Activated B cell treated with CpG ODN at 0.5 μM for 24 hours (primary cell): Measurements from ENCODE around the gene GIMAP1. TPM values are rescaled to one million over a fixed set of nuclear protein-coding genes. Genes with fewer than 3 reads are reported as not detected.

Experiments
- ATAC-seq: fragments of 200-7000 bp; cut with Tn5 transposase; one replicate; pipeline ENCODE4 v1.10.0; 2021; ENCODE audit warnings: low read depth, mild to moderate bottlenecking, moderate library complexity
- CTCF ChIA-PET: fragments of 350-600 bp; sonication (Branson Sonifier 250); formaldehyde crosslinking; loops from one replicate; lab custom pipeline; 2021; ENCODE audit warnings: antibody characterized with exemption; lab: Charles Lee
- POLR2A ChIA-PET: fragments of 350-600 bp; sonication (Branson Sonifier 250); formaldehyde crosslinking; loops from one replicate; lab custom pipeline; 2021; ENCODE audit warnings: antibody characterized with exemption; lab: Charles Lee
- DNase-seq: peaks from one replicate; pipeline ENCODE4 v3.0.0; 2022
- H3K27ac Mint-ChIP-seq: one replicate; pipeline ENCODE4 v1.8.0; 2020; ENCODE audit warnings: mixed read lengths
- H3K27me3 Mint-ChIP-seq: one replicate; pipeline ENCODE4 v1.8.0; 2021; ENCODE audit warnings: mixed read lengths
- H3K36me3 Mint-ChIP-seq: one replicate; pipeline ENCODE4 v1.8.0; 2021; ENCODE audit warnings: low read depth, mixed read lengths
- H3K4me1 Mint-ChIP-seq: one replicate; pipeline ENCODE4 v1.8.0; 2021; ENCODE audit warnings: mixed read lengths
- H3K4me3 Mint-ChIP-seq: one replicate; pipeline ENCODE4 v1.8.0; 2020; ENCODE audit warnings: mild to moderate bottlenecking, mixed read lengths
- H3K9me3 Mint-ChIP-seq: one replicate; pipeline ENCODE4 v1.8.0; 2020; ENCODE audit warnings: mixed read lengths
- intact Hi-C: fragments of 100-400 bp; cut with micrococcal nuclease; formaldehyde crosslinking; loops from one replicate; pipeline ENCODE4 v1.15.1; 2024
- total RNA-seq: library from RNA; stranded (reverse); gene quantifications from 2 replicates; pipeline ENCODE4 v1.2.3, GENCODE V29; 2022
- TF ChIP-seq, protein P1 (sequence below): fragments of 200-600 bp; IDR thresholded peaks from one replicate; pipeline ENCODE4 v1.8.0; 2022; ENCODE audit warnings: antibody characterized with exemption, mild to moderate bottlenecking

GIMAP1 gene
- total RNA-seq, 1 donor from 2014 or later, result 0.89 TPM

DNA sequence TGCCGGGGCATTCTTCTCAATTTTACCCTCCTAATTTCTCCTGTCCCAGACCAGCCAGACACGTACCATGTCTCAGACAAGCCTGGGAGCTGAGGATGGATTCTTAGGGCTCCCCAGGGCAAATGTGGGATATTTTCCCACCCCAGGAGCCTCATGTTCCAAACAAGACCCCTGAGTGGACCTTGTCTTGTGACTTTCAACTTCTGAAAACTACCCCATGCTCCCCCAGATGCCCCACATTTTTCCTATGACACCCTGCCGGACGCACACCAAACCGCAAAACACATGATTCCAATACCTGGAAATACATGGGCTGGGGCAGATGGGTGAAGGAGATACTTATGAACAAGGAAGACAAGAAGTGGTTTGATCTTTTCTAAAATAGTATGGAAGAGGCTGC is 21.7 kb downstream of the GIMAP1 start:
- CTCF ChIA-PET, result no interaction called here
- H3K27ac Mint-ChIP-seq, result no peak overlapping the region
- no peak for ATAC-seq
- DNase-seq, result no peak
- H3K36me3 Mint-ChIP-seq, result no peaks in the 10 kb centered on the region
- no peaks in the 10 kb centered on the region for H3K9me3 Mint-ChIP-seq
- intact Hi-C loops, result no loop called here
- no peak overlapping the region for H3K4me3 Mint-ChIP-seq
- H3K27me3 Mint-ChIP-seq, result peaks cover 24% of the 10 kb centered on the region
- H3K4me1 Mint-ChIP-seq, result peaks cover 7% of the 10 kb centered on the region
- POLR2A ChIA-PET, result no interaction called here
- TF ChIP-seq, protein P1, sequence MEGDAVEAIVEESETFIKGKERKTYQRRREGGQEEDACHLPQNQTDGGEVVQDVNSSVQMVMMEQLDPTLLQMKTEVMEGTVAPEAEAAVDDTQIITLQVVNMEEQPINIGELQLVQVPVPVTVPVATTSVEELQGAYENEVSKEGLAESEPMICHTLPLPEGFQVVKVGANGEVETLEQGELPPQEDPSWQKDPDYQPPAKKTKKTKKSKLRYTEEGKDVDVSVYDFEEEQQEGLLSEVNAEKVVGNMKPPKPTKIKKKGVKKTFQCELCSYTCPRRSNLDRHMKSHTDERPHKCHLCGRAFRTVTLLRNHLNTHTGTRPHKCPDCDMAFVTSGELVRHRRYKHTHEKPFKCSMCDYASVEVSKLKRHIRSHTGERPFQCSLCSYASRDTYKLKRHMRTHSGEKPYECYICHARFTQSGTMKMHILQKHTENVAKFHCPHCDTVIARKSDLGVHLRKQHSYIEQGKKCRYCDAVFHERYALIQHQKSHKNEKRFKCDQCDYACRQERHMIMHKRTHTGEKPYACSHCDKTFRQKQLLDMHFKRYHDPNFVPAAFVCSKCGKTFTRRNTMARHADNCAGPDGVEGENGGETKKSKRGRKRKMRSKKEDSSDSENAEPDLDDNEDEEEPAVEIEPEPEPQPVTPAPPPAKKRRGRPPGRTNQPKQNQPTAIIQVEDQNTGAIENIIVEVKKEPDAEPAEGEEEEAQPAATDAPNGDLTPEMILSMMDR, result no peak

DNA sequence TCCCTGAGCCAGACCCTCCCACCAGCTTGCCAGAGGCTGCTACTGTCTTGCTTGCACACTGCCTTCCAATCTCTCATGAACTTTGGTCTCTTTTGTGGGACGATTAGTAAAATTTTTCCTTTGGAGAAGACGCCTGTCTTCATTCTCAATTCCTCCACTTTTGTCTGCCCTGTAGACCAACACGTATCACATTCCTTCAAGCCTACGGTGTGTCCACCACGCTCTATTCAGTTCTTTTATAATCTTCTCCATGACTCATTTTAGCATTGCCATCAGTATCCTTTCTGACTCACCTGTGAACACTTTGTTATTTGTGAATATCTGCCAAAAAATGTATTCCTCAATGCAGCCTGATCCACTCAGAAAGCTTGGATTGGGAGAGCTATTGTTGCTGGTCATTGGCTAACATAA is 22.2 kb downstream of the GIMAP1 start:
- no peak for ATAC-seq

DNA sequence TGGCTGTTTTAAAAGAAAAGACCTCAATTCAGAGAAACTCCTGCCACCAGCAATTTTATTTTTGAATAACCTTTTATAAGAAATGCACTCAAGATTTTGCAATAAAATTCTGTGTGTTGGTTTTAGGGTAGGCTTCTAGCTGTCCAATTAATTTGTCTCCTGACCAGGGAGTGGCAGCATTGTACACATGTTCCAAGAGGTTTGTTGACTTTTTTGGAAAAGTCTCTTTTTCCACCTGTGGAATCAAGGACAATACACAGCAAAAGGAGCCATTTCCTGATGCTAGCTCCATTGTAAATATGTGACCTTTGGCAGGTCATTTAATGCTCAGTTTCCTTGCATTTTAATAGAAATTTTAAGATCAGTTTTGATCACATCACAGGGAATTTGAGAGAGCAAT is 22.6 kb downstream of the GIMAP1 start:
- H3K9me3 Mint-ChIP-seq, result no peaks in the 10 kb centered on the region
- TF ChIP-seq, protein P1, result no peak
- H3K36me3 Mint-ChIP-seq, result no peaks in the 10 kb centered on the region
- CTCF ChIA-PET, result no interaction called here
- ATAC-seq (no peak), DNase-seq (no peak)
- peaks cover 26% of the 10 kb centered on the region for H3K27me3 Mint-ChIP-seq
- H3K4me1 Mint-ChIP-seq, result peaks cover 7% of the 10 kb centered on the region
- POLR2A ChIA-PET, result no interaction called here
- no peak overlapping the region for H3K4me3 Mint-ChIP-seq
- intact Hi-C loops, result no loop called here
- H3K27ac Mint-ChIP-seq, result no peak overlapping the region

More for the DNA sequence above, 22.2 kb downstream of the GIMAP1 start:
- DNase-seq, result no peak
- ChIA-PET CTCF (no interaction called here), POLR2A (no interaction called here)
- TF ChIP-seq, protein P1, result no peak
- H3K27me3 Mint-ChIP-seq, result peaks cover 26% of the 10 kb centered on the region
- H3K27ac Mint-ChIP-seq, result no peak overlapping the region
- no peaks in the 10 kb centered on the region for H3K9me3 Mint-ChIP-seq
- H3K4me3 Mint-ChIP-seq, result no peak overlapping the region
- intact Hi-C loops, result no loop called here
- H3K36me3 Mint-ChIP-seq, result no peaks in the 10 kb centered on the region
- peaks cover 7% of the 10 kb centered on the region for H3K4me1 Mint-ChIP-seq

DNA sequence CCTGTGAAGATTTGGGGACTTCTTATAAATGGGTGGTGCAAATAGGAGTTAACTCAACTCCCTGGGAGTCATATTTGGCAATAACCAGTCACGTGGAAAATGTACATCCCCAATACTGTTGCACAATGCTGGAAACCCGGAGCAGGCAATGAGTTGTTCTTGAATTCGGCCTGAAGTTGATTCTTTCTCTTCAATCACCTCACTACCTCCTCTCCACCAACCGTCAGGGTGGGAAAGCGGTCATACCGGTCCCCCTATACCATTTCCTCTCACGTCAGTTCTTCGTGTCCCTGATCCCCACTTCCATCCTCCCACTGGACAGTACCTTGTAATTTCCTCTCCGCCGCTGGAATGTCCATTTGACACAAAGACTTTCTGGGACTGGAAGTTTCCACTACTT is 23.6 kb downstream of the GIMAP1 start:
- intact Hi-C loops, result no loop called here

DNA sequence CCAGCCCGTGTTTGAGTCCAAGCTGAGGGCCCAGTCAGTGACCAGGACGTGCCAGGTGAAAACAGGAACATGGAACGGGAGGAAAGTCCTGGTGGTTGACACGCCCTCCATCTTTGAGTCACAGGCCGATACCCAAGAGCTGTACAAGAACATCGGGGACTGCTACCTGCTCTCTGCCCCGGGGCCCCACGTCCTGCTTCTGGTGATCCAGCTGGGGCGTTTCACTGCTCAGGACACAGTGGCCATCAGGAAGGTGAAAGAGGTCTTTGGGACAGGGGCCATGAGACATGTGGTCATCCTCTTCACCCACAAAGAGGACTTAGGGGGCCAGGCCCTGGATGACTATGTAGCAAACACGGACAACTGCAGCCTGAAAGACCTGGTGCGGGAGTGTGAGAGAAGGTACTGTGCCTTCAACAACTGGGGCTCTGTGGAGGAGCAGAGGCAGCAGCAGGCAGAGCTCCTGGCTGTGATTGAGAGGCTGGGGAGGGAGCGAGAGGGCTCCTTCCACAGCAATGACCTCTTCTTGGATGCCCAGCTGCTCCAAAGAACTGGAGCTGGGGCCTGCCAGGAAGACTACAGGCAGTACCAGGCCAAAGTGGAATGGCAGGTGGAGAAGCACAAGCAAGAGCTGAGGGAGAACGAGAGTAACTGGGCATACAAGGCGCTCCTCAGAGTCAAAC is 26.0 kb downstream of the GIMAP1 start:
- no peak overlapping the region for H3K27ac Mint-ChIP-seq
- no peaks in the 10 kb centered on the region for H3K36me3 Mint-ChIP-seq
- ATAC-seq (no peak), DNase-seq (no peak)
- H3K9me3 Mint-ChIP-seq, result no peaks in the 10 kb centered on the region
- intact Hi-C loops, result no loop called here
- POLR2A ChIA-PET, result no interaction called here
- TF ChIP-seq, protein P1, result no peak
- H3K4me1 Mint-ChIP-seq, result peaks cover 3% of the 10 kb centered on the region
- peaks cover 25% of the 10 kb centered on the region for H3K27me3 Mint-ChIP-seq
- H3K4me3 Mint-ChIP-seq, result no peak overlapping the region
- CTCF ChIA-PET, result no interaction called here

More for the DNA sequence above, 23.6 kb downstream of the GIMAP1 start:
- TF ChIP-seq, protein P1, result no peak
- ChIA-PET CTCF (no interaction called here), POLR2A (no interaction called here)
- Mint-ChIP-seq H3K27me3 (peaks cover 29% of the 10 kb centered on the region), H3K36me3 (no peaks in the 10 kb centered on the region), H3K9me3 (no peaks in the 10 kb centered on the region), H3K4me1 (peaks cover 7% of the 10 kb centered on the region), H3K27ac (no peak overlapping the region), H3K4me3 (no peak overlapping the region)
- ATAC-seq (no peak), DNase-seq (no peak)
